Eye (tissue), 1 donor: Measurements from ENCODE around the gene NBPF3.
"Not testable (repeated sequence)": the region's sequence is repeated elsewhere in the genome, so short reads cannot be mapped to it uniquely, and the experiment has no call there.

Experiments
- DNase-seq: peaks from one replicate; pipeline ENCODE4 v3.0.0-alpha.2; 2015

NBPF3 gene

GRCh38 chr1:21439721-21440629 is at the start of gene NBPF3:
NBPF3 (plus strand) TSS chr1:21440137; CDS start chr1:21445087, 4,950 bp downstream.
- peak; percentile 94 for DNase-seq

- DNase-seq, result no peak
Observed at GRCh38 chr1:21391497-21391896, 48.4 kb upstream of the NBPF3 start.

- no peak for DNase-seq
Observed at GRCh38 chr1:21392587-21393263, 47.2 kb upstream of the NBPF3 start.

GRCh38 chr1:21396516-21396915 is 43.4 kb upstream of the NBPF3 start:
- no peak for DNase-seq

- peak; percentile 34 for DNase-seq
Observed at GRCh38 chr1:21397813-21398188, 42.1 kb upstream of the NBPF3 start.

GRCh38 chr1:21401726-21402346 is 38.1 kb upstream of the NBPF3 start:
- not testable (repeated sequence) for DNase-seq

GRCh38 chr1:21406659-21407058 is 33.3 kb upstream of the NBPF3 start:
- DNase-seq, result no peak

- not testable (repeated sequence) for DNase-seq
Observed at GRCh38 chr1:21409897-21410296, 30.0 kb upstream of the NBPF3 start.

- no peak for DNase-seq
Observed at GRCh38 chr1:21414015-21414414, 25.9 kb upstream of the NBPF3 start.

GRCh38 chr1:21420378-21420777 is 19.6 kb upstream of the NBPF3 start:
- not testable (repeated sequence) for DNase-seq

- DNase-seq, result not testable (repeated sequence)
Observed at GRCh38 chr1:21421307-21421706, 18.6 kb upstream of the NBPF3 start.

- not testable (repeated sequence) for DNase-seq
Observed at GRCh38 chr1:21427798-21428480, 12.0 kb upstream of the NBPF3 start.

GRCh38 chr1:21428481-21429073 is 11.4 kb upstream of the NBPF3 start:
- not testable (repeated sequence) for DNase-seq

- not testable (repeated sequence) for DNase-seq
Observed at GRCh38 chr1:21429210-21429609, 10.7 kb upstream of the NBPF3 start.

GRCh38 chr1:21430875-21431274 is 9.1 kb upstream of the NBPF3 start:
- DNase-seq, result not testable (repeated sequence)

- DNase-seq, result no peak
Observed at GRCh38 chr1:21434394-21434793, 5.5 kb upstream of the NBPF3 start.

GRCh38 chr1:21435646-21436487 is 4.1 kb upstream of the NBPF3 start:
- no peak for DNase-seq

GRCh38 chr1:21436488-21437340 is 3.2 kb upstream of the NBPF3 start:
- no peak for DNase-seq

- DNase-seq, result no peak
Observed at GRCh38 chr1:21437341-21437640, 2.6 kb upstream of the NBPF3 start.

- not testable (repeated sequence) for DNase-seq
Observed at GRCh38 chr1:21438646-21439312, 1.2 kb upstream of the NBPF3 start.
